ENCODE data around the gene CYS1.

DNA sequence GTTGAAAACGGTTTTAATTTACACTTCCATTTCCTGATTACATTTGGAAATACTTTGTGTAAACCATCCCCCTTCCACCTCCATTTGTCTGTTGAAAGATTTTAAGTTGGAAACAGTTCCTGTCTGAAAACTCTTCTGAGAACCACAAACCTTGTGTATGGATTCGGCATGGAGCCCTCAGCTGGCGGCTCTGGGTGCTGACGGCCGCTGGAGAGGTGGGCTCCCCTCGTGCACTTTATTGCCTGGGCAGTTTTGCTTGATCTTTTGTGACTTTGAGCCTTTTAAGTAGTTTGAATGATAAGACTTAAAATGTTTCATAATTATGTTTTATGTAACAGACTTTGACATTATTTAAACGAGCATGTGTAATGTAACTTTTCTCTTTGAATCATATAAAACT lies 25.8 kb downstream of the CYS1 start:
- TF ChIP-seq, protein P1, sequence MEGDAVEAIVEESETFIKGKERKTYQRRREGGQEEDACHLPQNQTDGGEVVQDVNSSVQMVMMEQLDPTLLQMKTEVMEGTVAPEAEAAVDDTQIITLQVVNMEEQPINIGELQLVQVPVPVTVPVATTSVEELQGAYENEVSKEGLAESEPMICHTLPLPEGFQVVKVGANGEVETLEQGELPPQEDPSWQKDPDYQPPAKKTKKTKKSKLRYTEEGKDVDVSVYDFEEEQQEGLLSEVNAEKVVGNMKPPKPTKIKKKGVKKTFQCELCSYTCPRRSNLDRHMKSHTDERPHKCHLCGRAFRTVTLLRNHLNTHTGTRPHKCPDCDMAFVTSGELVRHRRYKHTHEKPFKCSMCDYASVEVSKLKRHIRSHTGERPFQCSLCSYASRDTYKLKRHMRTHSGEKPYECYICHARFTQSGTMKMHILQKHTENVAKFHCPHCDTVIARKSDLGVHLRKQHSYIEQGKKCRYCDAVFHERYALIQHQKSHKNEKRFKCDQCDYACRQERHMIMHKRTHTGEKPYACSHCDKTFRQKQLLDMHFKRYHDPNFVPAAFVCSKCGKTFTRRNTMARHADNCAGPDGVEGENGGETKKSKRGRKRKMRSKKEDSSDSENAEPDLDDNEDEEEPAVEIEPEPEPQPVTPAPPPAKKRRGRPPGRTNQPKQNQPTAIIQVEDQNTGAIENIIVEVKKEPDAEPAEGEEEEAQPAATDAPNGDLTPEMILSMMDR (IDR thresholded peaks at IDR 0.05; ENCODE audit: control extremely low read depth in 1 of 3, insufficient read depth in 1 of 3, low read depth in 1 of 3, low read length in 3 of 3): no peak
- TF ChIP-seq TEAD4 (IDR thresholded peaks at IDR 0.05; ENCODE audit: low read depth, low read length) (no peak), SIX5 (IDR thresholded peaks at IDR 0.05; ENCODE audit: low read depth, low read length) (no peak), SUZ12 (IDR thresholded peaks at IDR 0.05; ENCODE audit: low read length) (no peak), POLR2A (IDR thresholded peaks at IDR 0.05; ENCODE audit: control extremely low read depth in 1 of 2, low read depth in 2 of 2, low read length in 2 of 2) (no peak), POLR2AphosphoS5 (IDR thresholded peaks at IDR 0.05; ENCODE audit: low read depth, low read length) (no peak), CHD2 (IDR thresholded peaks at IDR 0.05; ENCODE audit: low read length) (no peak), SIN3A (conservative IDR thresholded peaks at IDR 0.05 in 1 of 2, IDR thresholded peaks at IDR 0.05 in 1 of 2; ENCODE audit: low read depth in 1 of 2, low read length in 2 of 2) (no peak)

All from H1 (cell line).